Measurements from ENCODE around the gene SLC9A1. TPM values are rescaled to one million over a fixed set of nuclear protein-coding genes. Genes with fewer than 3 reads are reported as not detected.
A peak's percentile ranks its signal among the peaks of the same experiment; 100 is the strongest.

Gene SLC9A1
- total and polyA plus RNA-seq, 2 of the 8 experiments (the other 6 are each of a cell fraction or from before 2014, with no cell fraction given), result 11.3 to 25.1 TPM

GRCh38 chr1:27070390-27071048 lies 84.4 kb downstream of the SLC9A1 start (continued):
- TF ChIP-seq SIN3A (conservative IDR thresholded peaks at IDR 0.05 in 1 of 2, IDR thresholded peaks at IDR 0.05 in 1 of 2; ENCODE audit: low read depth in 1 of 2, low read length in 2 of 2), result 0 out of 4 replicates have a peak, but pooled peaks of 1 of the 2 experiments have one; percentile 39
- TF ChIP-seq RNF2 (IDR thresholded peaks at IDR 0.05; ENCODE audit: borderline replicate concordance, low read depth, low read length, missing control alignments, poor library complexity, severe bottlenecking), result no peak
- TF ChIP-seq RBBP5 (IDR thresholded peaks at IDR 0.05; ENCODE audit: borderline replicate concordance, low read depth, low read length), result no peak
- TF ChIP-seq, protein P1, sequence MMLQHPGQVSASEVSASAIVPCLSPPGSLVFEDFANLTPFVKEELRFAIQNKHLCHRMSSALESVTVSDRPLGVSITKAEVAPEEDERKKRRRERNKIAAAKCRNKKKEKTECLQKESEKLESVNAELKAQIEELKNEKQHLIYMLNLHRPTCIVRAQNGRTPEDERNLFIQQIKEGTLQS (IDR thresholded peaks at IDR 0.05; ENCODE audit: insufficient read depth, low read depth, low read length), result peak; percentile 61; the same call in 1 of the 2 replicates
- TF ChIP-seq SP4 (IDR thresholded peaks at IDR 0.05; ENCODE audit: low read length), result no peak
- TF ChIP-seq RFX5 (IDR thresholded peaks at IDR 0.05; ENCODE audit: borderline replicate concordance, low read depth, low read length), result no peak
- TF ChIP-seq, protein P2, sequence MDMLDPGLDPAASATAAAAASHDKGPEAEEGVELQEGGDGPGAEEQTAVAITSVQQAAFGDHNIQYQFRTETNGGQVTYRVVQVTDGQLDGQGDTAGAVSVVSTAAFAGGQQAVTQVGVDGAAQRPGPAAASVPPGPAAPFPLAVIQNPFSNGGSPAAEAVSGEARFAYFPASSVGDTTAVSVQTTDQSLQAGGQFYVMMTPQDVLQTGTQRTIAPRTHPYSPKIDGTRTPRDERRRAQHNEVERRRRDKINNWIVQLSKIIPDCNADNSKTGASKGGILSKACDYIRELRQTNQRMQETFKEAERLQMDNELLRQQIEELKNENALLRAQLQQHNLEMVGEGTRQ (IDR thresholded peaks at IDR 0.05; ENCODE audit: low read length), result peak; percentile 84
- TF ChIP-seq POLR2A (IDR thresholded peaks at IDR 0.05; ENCODE audit: control extremely low read depth in 1 of 2, low read depth in 2 of 2, low read length in 2 of 2), result no peak

Measured in H1 (cell line).